Measurements from ENCODE around the gene VNN1.
"Not testable (repeated sequence)": the region's sequence is repeated elsewhere in the genome, so short reads cannot be mapped to it uniquely, and the experiment has no call there.

VNN1 gene

GRCh38 chr6:132637135-132637534, 76.7 kb downstream of the VNN1 start:
- not testable (repeated sequence) for H3K27ac Mint-ChIP-seq; ATAC-seq (ENCODE audit: low read depth); H3K36me3 Mint-ChIP-seq; H3K9me3 Mint-ChIP-seq; DNase-seq (ENCODE audit: low spot score in 2 of 2); H3K4me3 Mint-ChIP-seq
- peaks cover 13% of the 10 kb centered on the region for H3K4me1 Mint-ChIP-seq
- H3K27me3 Mint-ChIP-seq, result peaks cover 13% of the 10 kb centered on the region

- Mint-ChIP-seq H3K27me3 (peaks cover 13% of the 10 kb centered on the region), H3K4me1 (peaks cover 13% of the 10 kb centered on the region)
- H3K27ac Mint-ChIP-seq; H3K36me3 Mint-ChIP-seq; ATAC-seq (ENCODE audit: low read depth); H3K4me3 Mint-ChIP-seq; DNase-seq (ENCODE audit: low spot score in 2 of 2); H3K9me3 Mint-ChIP-seq: not testable (repeated sequence)
Observed at GRCh38 chr6:132635906-132636305, 77.9 kb downstream of the VNN1 start.

- ATAC-seq (ENCODE audit: low read depth); H3K4me3 Mint-ChIP-seq; H3K36me3 Mint-ChIP-seq; H3K27ac Mint-ChIP-seq; DNase-seq (ENCODE audit: low spot score in 2 of 2); H3K9me3 Mint-ChIP-seq: not testable (repeated sequence)
- Mint-ChIP-seq H3K27me3 (peaks cover 17% of the 10 kb centered on the region), H3K4me1 (peaks cover 13% of the 10 kb centered on the region)
Observed at GRCh38 chr6:132635288-132635687, 78.6 kb downstream of the VNN1 start.

DNA sequence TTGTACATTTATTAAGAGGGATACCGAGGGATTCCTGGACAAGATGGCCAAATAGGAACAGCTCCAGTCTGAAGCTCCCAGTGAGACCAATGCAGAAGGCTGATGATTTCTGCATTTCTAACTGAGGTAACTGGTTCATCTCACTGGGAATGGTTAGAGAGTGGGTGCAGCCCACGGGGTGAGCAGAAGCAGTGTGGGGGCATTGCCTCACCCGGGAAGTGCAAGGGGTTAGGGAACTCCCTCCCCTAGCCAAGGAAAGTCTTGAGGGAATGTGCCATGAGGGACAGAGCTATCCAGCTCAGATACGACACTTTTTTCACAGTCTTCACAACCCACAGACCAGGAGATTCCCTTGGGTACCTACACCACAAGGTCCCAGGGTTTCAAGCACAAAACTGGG, 79.1 kb downstream of the VNN1 start:
- H3K4me3 Mint-ChIP-seq, result no peak overlapping the region
- no peak for ATAC-seq (ENCODE audit: low read depth)
- no peak for DNase-seq (ENCODE audit: low spot score in 2 of 2)
- peaks cover 17% of the 10 kb centered on the region for H3K27me3 Mint-ChIP-seq
- H3K27ac Mint-ChIP-seq, result no peak overlapping the region
- peaks cover 3% of the 10 kb centered on the region for H3K9me3 Mint-ChIP-seq
- H3K4me1 Mint-ChIP-seq, result peaks cover 13% of the 10 kb centered on the region
- peaks cover 5% of the 10 kb centered on the region for H3K36me3 Mint-ChIP-seq

GRCh38 chr6:132633362-132633761, 80.5 kb downstream of the VNN1 start:
- no peak for DNase-seq (ENCODE audit: low spot score in 2 of 2)
- no peak overlapping the region for H3K27ac Mint-ChIP-seq
- no peak overlapping the region for H3K4me3 Mint-ChIP-seq
- peaks cover 5% of the 10 kb centered on the region for H3K36me3 Mint-ChIP-seq
- peaks cover 23% of the 10 kb centered on the region for H3K27me3 Mint-ChIP-seq
- peaks cover 3% of the 10 kb centered on the region for H3K9me3 Mint-ChIP-seq
- ATAC-seq (ENCODE audit: low read depth), result no peak
- H3K4me1 Mint-ChIP-seq, result peaks cover 2% of the 10 kb centered on the region
